GM18508 (cell line): ENCODE results near the gene BTN1A1.

Experiments used
- ATAC-seq: cut with Tn5 transposase; IDR thresholded peaks from one replicate; pipeline ENCODE4 v1.9.1; 2021; ENCODE audit warnings: moderate number of reproducible peaks; ENCODE audit not compliant: insufficient read depth, unreplicated experiment

The BTN1A1 gene

DNA sequence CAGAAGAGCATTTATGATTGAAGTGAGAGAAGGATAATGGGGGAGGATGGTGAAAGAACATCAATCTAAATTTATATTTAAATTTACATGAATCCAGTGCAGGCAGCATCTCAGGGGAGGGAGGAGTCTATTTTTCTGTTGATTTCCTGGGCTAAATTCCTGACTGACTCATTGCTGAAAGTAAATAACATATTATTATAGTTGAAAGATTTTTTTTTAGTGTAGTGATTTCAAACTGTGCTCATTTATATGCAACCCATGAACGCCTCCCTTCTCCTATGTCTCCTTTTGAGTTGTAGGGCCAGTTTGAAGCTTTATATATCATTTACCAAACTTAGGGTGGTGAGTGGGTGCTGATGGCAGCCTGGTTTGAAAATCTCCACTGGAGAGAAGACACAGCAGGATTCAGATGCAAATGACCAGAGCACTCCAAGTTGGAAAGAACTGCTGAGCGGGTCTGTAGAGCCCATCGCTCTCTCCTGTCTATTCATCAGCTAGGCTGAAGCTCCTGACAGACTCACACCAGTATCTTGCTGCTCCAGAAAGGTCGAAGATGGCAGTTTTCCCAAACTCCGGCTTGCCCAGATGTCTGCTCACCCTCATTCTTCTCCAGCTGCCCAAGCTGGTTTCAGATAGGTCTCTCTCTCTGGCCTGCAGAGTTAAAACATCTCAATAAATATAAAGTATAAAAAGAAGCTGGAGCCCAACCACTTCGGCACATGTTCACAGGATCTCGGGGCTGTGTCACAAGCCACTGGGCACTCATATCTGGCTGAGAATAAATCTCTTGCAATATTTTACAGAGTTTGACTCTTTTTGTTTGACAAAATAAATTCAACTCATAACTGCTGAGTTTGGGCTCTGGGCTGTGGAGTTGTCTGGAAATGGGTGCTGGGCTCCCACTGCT lies 24.0 kb upstream of the BTN1A1 start:
- no peak for ATAC-seq

DNA sequence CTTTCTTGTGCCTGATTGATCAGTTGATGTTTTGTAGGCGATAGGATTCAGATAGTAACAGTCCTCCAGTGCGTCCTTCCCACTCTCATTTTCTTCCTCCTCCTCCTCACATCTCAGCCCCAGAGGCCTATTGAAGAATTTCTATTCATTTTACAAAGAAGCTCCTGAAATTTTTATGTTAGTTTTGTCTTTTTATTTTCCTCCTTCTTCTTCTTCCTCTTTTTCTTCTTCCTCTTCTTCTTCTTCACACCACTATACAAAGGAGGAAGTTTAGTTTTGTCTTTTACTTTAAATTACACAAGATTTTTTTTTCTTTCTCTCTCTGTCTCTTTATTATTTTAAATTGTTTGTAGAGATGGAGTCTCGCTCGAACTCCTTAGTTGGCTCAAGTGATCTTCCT lies 23.2 kb upstream of the BTN1A1 start:
- no peak for ATAC-seq

DNA sequence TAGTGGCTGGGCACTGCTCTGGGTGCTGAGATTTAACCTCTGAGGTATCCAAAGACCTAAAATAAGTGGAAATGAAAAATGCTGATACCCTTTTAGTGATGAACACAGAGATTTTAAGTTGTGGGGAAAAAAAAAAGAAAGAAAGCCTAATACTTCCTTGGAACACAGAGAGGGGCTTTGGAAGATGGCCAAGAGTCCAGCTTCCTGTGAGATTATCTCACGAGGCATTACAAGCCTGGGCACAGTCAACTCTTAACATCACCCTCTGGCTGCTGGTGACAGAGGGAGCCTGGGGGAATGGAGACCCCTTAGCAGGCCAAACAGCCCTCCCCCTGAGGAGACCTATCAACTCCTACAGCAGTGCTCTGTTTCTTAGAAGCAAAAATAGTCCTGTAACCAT lies 22.7 kb upstream of the BTN1A1 start:
- ATAC-seq: no peak

DNA sequence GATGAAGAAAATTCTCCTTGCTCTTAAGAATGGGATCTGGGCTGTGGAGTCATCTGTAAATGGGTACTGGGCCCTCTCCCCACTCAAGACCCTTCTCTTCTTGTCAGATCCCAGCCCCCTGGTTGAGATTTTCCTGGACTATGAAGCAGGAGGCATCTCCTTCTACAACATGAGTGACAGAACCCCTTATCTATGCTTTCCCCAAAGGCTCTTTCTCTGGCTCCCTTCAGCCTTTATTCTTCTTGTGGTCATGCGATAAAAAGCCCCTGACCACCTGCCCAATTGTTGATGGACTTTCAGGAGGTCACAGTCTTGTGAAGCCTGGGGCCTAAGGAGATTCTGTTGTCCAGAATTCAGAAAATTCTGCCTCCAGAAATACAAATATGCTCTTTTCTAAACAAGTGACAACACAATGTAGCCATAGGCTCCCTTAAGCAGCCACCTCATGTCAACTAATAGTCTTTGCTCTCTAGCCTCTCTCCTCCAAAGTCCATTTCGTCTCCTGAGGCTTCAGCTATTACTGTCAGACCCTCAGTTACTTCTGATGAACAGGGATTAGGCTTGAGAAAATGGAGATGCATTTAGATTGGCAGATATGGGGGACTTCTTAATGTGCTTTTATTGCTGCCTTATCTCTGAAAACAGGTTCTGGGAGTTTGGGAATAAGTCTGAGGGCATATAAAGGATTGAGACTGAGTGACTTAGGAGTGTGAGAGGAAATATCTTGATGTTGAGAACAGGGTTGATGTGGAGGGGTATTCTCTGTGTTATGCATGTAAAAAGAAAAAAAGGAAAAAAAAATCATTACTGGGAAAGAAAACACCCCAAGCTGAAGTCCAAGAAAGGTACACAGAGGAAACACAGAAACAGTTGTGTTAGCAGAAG lies 21.8 kb upstream of the BTN1A1 start:
- ATAC-seq: no peak

DNA sequence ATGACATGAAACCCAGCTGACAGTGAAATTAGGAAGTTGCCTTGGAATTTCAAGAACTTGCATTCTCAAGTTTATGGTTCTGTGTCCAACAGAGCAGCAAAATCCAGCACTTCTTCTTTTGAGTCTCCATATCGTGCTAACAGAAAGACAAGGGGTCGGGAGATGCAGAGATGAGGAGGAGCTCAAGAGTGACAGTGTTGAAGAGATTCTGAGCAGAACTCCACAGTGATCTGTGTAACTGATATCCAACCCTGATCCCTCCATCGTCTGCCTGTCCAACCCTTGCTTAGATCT lies 21.2 kb upstream of the BTN1A1 start:
- ATAC-seq: no peak

DNA sequence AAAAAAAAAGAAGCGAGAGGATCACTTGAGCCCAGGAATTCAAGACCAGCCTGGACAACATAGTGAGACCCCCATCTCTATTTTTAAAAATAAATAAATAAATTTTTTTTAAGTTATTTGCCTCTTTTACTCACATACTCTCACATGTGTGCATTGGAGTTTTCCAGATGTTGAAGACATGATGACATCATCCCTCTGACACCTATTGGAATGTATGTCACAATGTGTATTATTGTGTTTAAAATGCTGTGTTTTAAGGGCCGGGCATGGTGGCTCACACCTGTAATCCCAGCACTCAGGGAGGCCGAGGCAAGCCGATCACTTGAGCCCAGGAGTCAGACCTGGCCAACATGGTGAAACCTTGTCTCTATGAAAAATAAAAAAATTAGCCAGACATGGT lies 17.8 kb upstream of the BTN1A1 start:
- ATAC-seq: no peak

DNA sequence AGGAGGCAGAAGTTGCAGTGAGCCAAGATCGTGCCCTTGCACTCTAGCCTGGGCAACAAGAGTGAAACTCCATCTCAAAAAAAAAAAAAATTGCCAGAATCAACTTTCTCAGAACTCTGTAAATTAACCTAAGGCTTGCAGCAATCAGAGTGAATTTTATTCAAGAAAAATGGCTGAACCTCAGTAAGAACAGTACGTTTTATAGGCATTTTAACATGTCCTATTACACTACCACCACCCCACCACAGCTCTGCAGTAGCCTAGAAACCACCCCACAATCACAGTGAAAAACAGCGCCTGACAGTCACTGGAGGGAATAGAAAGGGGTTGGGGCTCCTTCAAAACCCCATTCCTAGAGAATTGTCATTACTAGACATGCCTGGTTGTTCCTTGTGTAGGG lies 16.4 kb upstream of the BTN1A1 start:
- no peak for ATAC-seq

DNA sequence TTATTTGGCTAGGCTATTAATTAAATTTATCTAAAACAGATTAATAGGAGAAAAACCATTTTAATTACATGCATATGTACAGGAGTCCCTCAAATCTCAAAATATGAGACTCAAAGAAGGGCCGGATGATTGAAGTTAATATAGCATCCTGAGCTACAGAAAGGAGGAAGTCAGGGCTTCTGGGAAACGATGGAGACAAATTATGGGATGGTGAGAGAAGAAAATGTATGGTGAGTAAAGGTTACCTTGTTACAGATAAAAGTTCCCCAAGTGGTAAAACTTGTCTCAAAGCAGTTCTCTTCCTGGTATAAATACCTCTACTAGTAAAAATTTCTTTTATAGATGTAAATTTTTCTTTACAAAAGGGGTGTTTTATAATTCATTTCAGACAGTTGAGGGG lies 15.9 kb upstream of the BTN1A1 start:
- no peak for ATAC-seq

DNA sequence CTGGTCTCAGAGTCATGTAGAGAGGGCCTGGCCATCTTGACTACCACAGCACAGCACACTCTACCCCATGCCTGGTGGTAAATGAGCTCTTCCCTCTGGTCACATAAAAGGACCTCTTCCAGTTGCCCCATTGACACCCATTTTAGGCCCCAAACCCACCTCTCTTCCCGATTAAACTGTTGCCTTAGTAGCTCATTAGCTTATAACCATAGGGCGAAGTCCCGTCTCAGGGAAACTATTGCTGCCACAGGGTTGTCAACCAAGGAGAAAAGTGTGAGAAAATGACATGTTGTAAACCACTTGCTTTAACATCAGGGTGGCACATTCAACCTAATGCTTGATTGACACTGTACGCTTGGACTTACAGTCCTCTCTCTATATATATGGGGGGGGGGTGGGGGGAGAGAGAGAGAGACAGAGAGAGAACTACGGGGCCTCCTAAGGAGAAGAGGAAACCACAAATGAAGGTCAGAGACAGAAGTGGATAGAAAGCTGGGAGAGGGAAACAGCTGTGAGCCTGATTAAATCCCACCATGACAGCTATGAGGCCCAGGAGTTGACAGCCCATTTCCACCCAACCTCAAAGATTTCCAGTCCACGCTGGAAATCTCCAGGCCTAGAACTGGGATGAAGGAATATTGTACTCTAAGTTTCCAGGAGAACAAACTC lies 14.9 kb upstream of the BTN1A1 start:
- ATAC-seq: no peak

DNA sequence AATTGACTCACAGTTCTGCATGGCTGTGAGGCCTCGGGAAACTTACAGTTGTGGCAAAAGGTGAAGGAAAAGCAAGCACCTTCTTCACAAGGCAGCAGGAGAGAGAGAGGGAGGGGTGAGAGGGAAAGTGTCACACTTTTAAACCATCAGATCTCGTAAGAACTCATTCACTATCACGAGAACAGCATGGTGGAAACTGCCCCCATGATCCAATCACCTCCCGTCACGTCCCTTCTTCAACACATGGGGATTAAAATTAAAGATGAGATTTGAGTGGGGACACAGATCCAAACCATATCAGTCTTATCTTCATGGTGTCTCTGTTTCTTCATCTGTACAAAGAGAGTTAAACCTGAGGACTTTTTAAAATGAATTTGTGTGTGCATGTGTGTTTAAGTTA lies 13.7 kb upstream of the BTN1A1 start:
- no peak for ATAC-seq

DNA sequence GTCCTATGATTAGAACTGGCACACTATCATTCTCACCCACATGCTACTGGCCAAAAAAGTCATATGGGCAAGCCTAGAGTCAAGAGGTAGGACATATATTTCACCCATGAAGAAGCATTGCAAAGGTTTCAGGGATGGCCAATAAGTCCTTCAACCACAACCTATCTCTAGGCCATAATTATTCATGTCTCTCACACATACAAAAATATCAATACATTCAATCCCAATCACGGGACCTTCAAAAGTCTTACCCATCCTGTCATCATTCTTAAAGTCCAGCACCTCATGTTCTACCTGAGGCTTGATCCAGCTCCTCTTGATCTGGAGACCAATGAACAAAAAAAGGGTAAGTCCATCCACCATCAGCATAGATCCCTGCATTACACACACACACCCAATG lies 12.6 kb upstream of the BTN1A1 start:
- ATAC-seq: no peak

DNA sequence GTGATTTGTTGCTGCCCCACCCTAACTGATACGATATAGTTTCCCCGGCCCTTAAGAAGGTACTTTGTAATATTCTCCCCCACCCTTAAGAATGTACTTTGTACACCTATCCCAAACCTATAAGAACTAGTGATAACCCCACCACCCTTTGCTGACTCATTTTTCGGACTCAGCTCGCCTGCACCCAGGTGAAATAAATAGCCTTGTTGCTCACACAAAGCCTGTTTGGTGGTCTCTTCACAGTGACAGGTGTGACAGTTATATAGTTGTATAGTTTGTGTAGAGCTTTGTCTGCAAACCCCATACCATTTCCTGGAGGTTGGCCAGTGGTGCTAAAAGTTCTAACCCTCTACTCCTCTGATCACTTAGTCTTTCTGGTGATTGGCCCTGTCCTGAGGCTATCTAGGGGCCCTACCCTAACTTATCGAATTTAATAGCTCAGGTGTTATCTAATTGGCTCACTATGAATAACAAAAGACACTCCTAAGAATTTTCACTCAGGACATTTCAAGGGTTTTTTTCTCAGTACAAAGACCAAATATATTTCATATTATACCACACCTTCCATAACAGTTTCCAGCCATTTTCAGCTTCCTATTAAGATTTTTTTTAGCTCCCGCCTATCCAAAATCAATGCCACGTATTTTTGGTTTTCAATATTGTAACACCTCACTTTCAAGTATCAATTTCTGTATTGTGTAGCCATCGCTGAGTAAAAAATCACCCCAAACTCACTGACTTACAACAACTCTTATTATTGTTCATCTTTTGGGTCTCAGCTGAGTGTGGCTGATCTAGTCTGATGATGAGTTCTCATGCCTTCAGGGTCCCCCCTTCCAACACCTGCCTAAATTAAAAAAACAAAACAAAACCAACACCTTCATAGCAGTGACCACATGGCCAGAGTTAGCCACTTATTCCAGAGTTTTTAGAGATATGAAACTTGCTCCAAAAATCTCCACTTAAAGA lies 9.8 kb upstream of the BTN1A1 start:
- ATAC-seq: no peak

DNA sequence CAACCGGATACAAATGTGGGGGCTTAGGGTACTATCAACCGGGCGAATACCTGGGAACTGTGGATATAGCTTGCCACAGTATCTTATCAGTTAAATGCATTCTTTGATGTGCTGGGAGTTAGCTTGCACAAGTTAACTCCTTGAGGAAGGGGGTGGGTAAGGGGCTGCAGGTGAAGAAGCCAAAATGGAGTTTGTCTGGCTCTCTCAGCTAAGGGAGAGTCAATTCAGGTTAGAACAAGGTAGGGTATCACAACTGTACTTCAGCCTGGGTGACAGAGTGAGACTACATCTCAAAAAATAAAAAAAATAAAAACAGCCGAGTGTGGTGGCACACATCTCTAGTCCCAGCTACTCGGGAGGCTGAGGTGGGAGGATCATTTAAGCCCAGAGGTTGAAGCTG lies 8.5 kb upstream of the BTN1A1 start:
- no peak for ATAC-seq

DNA sequence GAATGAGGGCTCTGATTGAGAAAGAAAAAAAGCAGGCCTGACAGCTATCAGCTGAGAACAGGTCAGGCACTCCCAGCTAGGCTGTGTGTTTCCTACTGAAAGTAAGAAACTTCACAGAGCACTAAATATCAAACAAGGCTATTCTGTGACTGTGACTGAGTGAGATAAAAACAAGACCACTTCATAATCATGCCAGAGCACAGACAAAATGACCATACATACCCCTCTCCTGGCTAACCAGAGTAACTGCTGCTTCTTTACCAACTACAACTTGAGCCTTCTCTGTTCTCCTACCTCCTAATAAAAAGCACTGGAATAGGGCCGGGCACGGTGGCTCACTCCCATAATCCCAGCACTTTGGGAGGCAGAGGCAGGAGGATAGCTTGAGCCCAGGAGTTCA lies 6.8 kb upstream of the BTN1A1 start:
- ATAC-seq: no peak

DNA sequence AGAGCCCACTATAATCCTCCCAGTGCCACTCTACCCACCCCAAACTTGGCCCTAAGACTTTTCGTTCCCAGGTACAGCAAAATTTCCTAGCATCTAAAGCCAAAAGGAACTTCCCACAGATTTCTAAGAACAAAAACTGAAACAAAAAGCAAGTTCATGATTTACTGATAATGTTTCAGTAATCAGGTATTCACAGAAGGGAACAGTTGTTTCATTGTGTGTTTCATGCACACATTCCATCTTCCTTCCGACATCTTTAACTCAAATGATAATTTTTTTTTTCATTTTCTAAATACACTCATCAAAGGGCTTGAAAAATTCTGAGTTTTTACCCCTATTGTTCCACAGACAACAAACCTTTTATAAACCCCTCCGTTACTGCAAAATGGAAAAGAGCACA lies 6.0 kb upstream of the BTN1A1 start:
- ATAC-seq: no peak

DNA sequence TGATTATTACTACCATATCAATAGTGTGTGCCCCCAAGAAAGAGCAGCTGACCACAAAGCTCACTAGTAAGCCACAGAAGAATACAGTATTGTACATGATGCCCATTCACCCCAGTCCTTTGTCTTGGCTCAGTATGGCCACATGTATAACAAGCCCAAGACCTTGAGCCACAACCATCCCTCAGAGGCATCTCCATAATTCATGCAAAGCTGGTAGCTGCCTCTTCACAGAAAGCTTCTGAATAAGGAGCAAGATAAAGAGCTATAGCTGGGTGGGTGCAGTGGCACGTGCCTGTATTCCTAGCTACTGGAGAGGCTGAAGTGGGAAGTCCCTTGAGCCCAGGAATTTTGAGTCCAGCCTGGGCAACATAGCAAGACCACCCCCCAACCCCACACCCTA lies 4.8 kb upstream of the BTN1A1 start:
- ATAC-seq: no peak

DNA sequence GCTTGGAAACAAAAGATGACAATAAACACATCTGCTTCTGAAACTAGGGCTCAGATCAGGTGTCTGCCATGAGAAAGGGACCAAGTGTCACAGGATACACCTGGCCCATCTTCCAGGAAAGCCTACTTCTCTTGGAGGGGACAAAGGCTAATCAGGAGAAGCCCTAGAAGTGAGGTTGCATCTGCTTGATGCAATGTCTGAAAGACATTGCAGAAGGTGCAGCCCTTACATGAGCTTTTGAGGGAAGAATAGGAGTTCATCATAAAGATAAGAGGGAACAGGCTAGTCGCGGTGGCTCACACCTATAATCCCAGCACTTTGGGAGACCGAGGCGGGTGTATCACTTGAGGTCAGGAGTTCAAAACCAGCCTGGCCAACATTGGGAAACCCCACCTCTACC lies 2.5 kb upstream of the BTN1A1 start:
- ATAC-seq: no peak

DNA sequence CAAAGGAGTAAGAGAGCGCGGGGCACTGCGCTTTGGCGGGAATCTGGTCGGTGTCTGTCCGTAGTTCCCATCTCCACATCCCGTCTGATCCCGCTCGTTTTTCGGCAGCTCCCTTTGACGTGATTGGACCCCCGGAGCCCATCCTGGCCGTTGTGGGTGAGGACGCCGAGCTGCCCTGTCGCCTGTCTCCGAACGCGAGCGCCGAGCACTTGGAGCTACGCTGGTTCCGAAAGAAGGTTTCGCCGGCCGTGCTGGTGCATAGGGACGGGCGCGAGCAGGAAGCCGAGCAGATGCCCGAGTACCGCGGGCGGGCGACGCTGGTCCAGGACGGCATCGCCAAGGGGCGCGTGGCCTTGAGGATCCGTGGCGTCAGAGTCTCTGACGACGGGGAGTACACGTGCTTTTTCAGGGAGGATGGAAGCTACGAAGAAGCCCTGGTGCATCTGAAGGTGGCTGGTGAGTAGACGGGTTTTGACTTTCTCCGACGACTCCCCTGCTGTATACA lies 1.4 kb downstream of the BTN1A1 start:
- ATAC-seq: no peak

DNA sequence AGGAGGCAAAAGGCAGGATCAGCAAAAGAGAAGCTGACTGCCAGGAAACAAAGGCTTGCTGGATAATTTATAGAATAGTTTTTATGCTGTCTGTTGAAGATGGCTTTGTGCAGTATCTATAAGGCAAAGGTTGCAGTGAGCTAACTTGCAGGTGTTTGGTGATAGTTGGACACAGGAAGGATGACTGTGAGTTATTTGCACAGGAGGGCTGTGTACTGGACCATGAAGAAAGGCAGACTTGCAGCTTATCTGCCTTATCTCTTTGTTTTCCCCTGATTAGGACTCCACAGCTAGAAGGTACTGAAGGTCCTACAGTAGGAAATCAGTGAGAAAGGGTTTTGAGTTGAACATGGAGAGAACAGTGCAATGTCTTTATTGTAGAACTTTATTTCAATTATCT lies 2.1 kb downstream of the BTN1A1 start:
- ATAC-seq: no peak

DNA sequence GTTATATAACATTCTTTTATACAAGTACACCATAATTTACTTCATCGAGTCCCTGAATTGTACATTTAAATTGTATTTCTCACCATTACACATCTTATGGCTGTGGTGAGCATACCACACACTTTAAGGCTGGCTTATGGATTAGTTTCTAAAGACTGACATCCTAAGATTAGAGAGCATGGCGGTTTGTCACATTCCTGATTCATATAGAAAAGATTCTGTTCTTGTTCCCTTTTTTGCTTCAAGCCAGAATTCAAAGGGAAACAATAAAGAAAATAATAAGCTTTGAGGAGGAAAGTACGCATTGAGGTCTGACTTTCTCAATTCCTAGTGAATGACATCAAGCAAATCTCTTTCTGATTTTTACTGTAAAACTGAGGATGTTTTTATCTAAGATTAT lies 2.5 kb downstream of the BTN1A1 start:
- no peak for ATAC-seq
